ENCODE measurements around the gene RET. TPM values are rescaled to one million over a fixed set of nuclear protein-coding genes. Genes with fewer than 3 reads are reported as not detected.

Gene RET
- total RNA-seq (2014; rRNA removed; shearing (Covaris generic)): not detected in 2 replicates

DNA sequence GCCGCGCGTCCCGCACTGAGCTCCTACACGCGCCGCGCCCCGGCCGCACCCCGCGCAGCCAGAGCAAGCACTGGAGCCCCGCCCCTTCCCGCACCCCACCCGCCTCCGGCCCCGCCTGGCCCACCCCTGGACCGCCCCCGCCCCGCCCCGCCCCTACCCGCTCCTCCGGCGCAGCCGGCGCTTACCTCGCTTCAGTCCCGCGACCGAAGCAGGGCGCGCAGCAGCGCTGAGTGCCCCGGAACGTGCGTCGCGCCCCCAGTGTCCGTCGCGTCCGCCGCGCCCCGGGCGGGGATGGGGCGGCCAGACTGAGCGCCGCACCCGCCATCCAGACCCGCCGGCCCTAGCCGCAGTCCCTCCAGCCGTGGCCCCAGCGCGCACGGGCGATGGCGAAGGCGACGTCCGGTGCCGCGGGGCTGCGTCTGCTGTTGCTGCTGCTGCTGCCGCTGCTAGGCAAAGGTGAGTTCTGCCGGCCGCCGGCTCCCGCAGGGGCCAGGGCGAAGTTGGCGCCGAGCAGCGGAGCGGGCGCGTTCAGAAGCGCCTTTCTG is at the start of gene RET:
Gene RET, plus strand, starts transcription at position 194 of the 545 bp plus-strand sequence. Its CDS starts 190 bp downstream, at position 384.
- no peak within 1 kb of the TSS for H3K27ac ChIP-seq
- peaks cover 35% of the 10 kb centered on the region for H3K27me3 ChIP-seq (replicated peaks)
- no peaks in the 10 kb centered on the region for H3K9me3 ChIP-seq (replicated peaks)
- no peaks in the 10 kb centered on the region for H3K36me3 ChIP-seq
- H3K4me1 ChIP-seq (replicated peaks): no peaks in the 10 kb centered on the region; the same call in 1 of the 2 replicates
- DNase-seq (ENCODE audit: low read depth in 1 of 2, low spot score in 2 of 2): no peak
- H3K4me3 ChIP-seq: no peak within 1 kb of the TSS

DNA sequence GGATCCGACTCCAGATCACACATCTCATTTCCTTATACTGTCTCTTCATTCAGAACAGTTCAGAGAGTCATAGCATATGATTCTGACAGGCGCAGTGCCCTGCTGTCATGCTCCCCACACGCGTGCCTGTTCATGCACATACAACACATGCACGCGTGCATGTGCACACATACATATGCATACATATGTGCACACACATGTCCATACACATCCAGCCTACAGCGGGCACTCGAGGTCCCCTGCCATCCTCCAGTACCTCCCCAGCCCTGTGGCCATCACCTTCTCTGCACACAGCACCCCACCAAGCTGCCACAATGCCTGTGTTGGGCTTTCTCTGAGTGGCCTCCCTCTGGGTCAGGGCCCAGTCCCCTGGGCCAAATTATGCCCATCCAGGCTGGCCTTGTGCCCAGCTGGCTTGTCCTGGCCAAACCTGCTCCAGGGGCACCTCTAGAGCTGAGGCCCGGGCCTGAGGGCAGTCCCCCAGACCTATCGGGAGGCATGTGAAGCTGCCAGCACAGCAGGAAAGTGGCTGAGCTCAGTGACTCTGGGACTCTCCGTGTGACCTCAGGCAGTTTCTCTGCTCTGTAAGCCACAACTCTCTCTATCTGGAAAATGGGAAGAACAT is 49.4 kb upstream of the RET start:
- DNase-seq (ENCODE audit: low read depth in 1 of 2, low spot score in 2 of 2): no peak
- H3K4me3 ChIP-seq: no peak overlapping the region
- H3K36me3 ChIP-seq: no peaks in the 10 kb centered on the region
- H3K27ac ChIP-seq: no peak overlapping the region
- H3K4me1 ChIP-seq (replicated peaks): no peaks in the 10 kb centered on the region
- H3K27me3 ChIP-seq (replicated peaks): 0 out of 2 replicates have a peak, but pooled peaks cover 2% of the 10 kb centered on the region
- no peaks in the 10 kb centered on the region for H3K9me3 ChIP-seq (replicated peaks)

DNA sequence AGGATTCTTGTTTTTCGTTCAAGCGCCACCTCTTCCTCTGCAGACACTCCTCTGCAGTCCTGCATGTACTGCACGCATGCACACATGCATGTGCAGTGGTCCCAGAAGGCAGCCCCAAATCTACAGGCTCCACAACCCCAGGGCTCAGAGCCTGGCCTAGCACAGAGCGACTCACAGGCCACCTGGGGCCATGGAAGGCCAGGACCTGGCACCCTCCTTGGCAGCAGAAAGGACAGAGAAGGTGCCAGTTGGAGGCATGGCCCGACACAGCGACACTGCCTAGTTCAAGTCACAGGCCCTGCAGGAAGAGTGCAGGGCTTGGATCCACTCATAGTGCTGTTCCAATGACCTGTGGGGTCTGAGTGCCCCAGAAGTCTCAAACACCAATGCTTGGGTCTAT is 48.7 kb upstream of the RET start:
- no peaks in the 10 kb centered on the region for H3K9me3 ChIP-seq (replicated peaks)
- no peaks in the 10 kb centered on the region for H3K36me3 ChIP-seq
- no peak for DNase-seq (ENCODE audit: low read depth in 1 of 2, low spot score in 2 of 2)
- 0 out of 2 replicates have a peak, but pooled peaks cover 2% of the 10 kb centered on the region for H3K27me3 ChIP-seq (replicated peaks)
- H3K4me3 ChIP-seq: no peak overlapping the region
- no peak overlapping the region for H3K27ac ChIP-seq
- no peaks in the 10 kb centered on the region for H3K4me1 ChIP-seq (replicated peaks)

DNA sequence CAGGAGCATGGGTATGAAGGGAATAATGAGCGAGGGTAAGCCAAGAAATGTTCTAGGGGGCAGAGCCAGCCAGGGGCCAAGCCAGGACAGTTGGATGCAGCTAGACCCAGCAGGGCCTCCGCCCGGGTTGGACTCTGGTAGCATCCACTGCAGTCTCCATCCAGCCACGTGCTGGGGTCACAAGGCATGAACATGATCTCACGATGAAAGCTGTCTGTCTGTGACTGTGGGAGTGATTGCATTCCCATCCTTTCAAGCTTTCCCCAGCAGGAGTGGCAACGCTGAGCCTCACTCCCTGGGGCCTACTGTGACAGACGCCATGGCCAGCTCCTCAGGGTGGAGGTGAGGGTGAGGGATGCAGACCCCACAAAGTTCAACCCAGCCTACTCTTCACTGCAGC is 47.8 kb upstream of the RET start:
- H3K27me3 ChIP-seq (replicated peaks): 0 out of 2 replicates have a peak, but pooled peaks cover 2% of the 10 kb centered on the region
- H3K36me3 ChIP-seq: no peaks in the 10 kb centered on the region
- H3K4me3 ChIP-seq: no peak overlapping the region
- DNase-seq (ENCODE audit: low read depth in 1 of 2, low spot score in 2 of 2): no peak
- H3K9me3 ChIP-seq (replicated peaks): no peaks in the 10 kb centered on the region
- H3K27ac ChIP-seq: no peak overlapping the region
- H3K4me1 ChIP-seq (replicated peaks): no peaks in the 10 kb centered on the region

DNA sequence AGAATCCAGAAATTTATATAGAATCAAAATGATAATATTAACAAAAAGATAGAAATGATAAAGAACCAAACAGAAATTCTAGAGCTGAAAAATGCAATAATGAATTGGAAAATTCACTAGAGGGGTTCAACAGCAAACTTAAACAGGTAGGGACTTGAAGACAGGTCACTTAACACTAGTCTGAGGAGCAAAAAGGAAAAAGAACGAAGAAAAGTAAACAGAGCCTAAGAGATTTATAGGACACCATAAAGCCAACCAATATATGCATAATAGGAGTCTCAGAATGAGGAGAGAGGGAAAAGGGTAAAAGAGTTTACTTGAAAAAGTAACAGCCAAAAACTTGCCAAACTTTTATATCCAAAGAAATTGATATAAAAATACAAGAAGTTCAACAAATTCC is 44.3 kb upstream of the RET start:
- Histone ChIP-seq H3K27ac (no peak overlapping the region), H3K27me3 (replicated peaks) (0 out of 2 replicates have a peak, but pooled peaks cover 5% of the 10 kb centered on the region), H3K4me3 (no peak overlapping the region), H3K9me3 (replicated peaks) (no peaks in the 10 kb centered on the region), H3K36me3 (no peaks in the 10 kb centered on the region), H3K4me1 (replicated peaks) (no peaks in the 10 kb centered on the region)
- DNase-seq (ENCODE audit: low read depth in 1 of 2, low spot score in 2 of 2): no peak

DNA sequence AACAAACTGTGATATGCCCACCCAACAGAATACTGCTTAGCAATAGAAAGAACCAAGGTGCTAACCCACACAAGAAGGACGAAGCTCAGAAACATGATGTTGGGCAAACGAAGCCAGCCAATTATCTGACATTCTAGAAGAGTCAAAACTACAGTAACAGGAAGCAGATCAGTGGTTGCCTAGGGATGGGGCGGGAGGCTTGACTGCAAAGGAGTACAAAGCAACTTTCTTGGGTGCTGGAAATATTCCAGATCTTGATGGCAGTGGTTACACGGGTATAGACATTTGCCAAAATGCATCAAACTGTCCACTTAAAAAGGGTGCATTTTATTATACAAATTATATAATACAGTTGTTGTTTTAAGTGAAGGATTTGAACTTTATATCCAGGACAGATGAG is 41.1 kb upstream of the RET start:
- no peak overlapping the region for H3K27ac ChIP-seq
- no peak for DNase-seq (ENCODE audit: low read depth in 1 of 2, low spot score in 2 of 2)
- no peaks in the 10 kb centered on the region for H3K4me1 ChIP-seq (replicated peaks)
- H3K9me3 ChIP-seq (replicated peaks): no peaks in the 10 kb centered on the region
- H3K4me3 ChIP-seq: no peak overlapping the region
- H3K27me3 ChIP-seq (replicated peaks): 0 out of 2 replicates have a peak, but pooled peaks cover 3% of the 10 kb centered on the region
- H3K36me3 ChIP-seq: no peaks in the 10 kb centered on the region

DNA sequence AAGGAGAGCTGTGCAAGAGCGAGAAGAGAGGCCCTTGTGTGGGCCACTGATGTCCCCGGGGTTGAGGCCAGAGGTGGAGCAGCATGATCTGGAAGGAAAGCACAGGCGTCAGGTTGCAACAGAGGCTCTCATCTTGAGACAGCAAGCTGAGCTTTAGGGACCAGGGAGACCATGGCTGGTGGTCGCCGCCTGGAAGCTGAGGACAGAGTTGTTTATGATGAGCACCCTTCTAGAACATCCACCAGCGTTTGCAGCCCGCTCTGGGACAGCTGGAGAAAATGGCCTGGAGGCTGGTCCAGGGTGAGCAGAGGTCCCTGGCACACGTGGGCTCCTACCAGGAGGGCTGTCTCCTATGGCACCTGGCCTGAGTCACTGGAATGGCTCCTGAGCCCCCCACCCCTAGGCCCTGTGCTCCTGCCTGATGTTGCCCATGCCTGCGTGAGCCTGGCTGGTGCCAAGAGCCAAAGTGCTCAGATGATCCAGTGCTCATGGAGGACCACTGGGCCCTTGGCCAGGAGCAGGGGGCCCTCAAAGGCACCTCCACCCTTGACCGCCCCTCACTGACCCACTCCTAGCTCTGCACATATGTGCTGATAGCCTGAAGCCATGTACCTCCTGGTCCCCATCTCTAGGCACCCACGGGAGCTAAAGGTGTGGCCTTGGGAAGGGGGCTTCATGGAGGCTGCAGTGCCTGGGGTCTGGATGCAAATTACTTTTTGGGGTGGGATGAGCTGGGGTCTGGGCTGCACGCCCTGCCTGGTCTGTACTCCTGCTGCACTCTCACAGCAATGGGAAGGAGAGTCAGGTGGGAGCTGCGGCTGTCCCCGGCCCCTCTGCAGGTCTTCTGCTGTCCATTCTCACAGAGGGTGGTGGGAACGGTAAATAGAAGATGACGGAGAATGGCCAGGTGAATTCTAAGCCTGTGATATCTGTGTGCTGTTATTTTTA is 40.1 kb upstream of the RET start:
- Histone ChIP-seq H3K27ac (no peak overlapping the region), H3K27me3 (replicated peaks) (0 out of 2 replicates have a peak, but pooled peaks cover 3% of the 10 kb centered on the region), H3K4me1 (replicated peaks) (no peaks in the 10 kb centered on the region), H3K36me3 (no peaks in the 10 kb centered on the region), H3K4me3 (no peak overlapping the region), H3K9me3 (replicated peaks) (no peaks in the 10 kb centered on the region)
- no peak for DNase-seq (ENCODE audit: low read depth in 1 of 2, low spot score in 2 of 2)

DNA sequence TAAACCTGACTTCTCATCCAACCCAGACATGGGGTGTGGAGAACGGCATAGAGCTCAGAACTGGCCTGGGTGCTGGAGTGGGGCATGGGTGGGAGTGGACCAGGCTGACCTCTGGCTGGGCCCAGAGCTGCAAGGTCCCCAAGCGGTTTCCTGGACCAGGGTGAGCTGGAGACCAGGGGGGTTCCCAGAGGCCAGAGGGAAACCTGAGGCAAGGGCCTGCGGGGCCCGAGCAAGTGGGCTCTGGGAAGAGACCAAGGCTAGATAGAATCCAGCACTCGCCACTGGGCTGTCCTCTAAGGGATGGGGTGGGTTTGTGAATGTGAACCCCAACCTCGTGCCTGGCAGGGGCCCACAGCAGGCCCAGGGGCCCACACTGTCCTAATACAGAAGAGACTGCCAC is 39.4 kb upstream of the RET start:
- Histone ChIP-seq H3K4me1 (replicated peaks) (no peaks in the 10 kb centered on the region), H3K36me3 (no peaks in the 10 kb centered on the region), H3K27ac (no peak overlapping the region), H3K9me3 (replicated peaks) (no peaks in the 10 kb centered on the region), H3K27me3 (replicated peaks) (0 out of 2 replicates have a peak, but pooled peaks cover 3% of the 10 kb centered on the region), H3K4me3 (no peak overlapping the region)
- no peak for DNase-seq (ENCODE audit: low read depth in 1 of 2, low spot score in 2 of 2)

DNA sequence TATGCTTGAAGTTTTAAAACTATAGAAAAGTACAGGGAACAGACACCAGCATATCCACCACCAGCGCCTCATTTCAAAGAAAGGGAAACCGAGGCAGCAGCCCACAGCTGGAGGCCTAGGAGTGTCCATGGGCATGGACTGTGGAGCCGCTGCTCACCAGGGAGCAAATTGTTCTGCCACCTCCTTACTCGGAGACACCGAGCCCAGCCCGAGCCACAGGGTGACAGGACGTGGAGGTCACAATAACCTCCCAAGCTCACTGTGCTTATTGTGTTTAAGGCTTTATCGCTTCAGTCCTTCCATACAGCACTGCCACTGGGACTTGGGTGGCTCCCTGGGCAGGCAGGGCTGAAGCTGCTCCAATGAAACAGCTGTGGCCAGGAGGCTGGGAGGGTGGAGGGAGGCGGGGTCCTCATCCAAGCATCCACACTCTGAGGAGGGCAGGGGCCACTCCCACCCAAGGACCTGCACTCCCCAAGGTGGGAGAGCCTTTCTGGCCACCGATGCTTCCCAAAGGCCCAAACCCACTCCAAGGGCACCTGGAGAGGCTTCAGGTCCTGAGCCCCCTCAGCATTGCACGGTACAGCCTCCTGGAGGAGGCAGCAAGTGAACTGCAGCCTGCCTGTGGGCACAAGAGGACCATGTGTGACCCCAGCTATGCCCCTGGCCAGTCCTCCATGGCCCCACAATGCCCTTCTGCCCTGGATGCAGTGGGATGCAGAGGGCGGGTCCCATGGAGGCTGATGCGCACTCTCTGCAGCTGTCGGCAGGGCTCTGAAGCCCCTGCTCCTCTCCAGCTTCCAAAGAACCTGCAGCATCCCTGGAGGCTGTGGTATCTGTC is 38.7 kb upstream of the RET start:
- Histone ChIP-seq H3K4me1 (replicated peaks) (no peaks in the 10 kb centered on the region), H3K36me3 (no peaks in the 10 kb centered on the region), H3K27me3 (replicated peaks) (0 out of 2 replicates have a peak, but pooled peaks cover 3% of the 10 kb centered on the region), H3K4me3 (no peak overlapping the region), H3K27ac (no peak overlapping the region), H3K9me3 (replicated peaks) (no peaks in the 10 kb centered on the region)
- peak in 1 of 2 experiments; percentile 28 for DNase-seq (ENCODE audit: low read depth in 1 of 2, low spot score in 2 of 2)

DNA sequence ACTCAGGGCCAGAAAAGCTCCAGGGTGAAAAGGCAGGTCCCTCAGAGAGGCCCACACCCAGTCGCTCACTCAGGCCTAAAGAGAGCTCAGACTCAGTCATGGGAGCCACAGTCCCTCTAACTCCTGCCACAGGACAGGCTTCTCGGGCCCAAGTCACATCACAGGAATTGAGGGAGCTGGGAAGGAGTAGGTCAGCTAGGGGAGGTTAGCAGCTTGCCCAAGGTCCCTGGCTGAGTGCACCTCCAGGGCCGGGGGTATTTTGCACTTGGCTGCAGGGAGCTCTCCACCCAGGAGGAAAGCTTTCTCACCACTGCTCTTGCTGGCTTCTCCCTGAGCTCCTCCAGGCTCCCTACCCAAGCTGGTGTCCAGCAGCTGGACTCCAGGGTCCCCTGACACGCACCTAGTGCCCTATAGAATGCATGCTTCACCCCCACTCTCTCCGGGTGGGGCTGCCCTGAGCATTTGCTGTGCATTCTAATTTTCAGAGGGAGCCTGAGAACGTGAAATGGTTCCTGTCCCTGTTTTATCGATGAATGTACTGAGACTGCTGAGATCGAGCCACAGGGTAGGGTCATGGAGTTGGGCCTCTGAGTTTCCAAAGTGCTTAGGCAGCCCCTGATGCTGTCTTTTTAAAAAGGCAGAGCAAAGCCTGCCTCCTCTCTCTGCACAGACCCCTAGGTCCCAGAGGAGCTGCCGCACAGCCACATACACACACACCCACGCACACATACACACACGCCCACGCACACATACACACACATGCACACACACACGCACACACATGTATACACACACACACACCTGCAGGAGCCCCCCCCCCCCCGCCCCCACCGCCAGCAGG is 37.9 kb upstream of the RET start:
- DNase-seq (ENCODE audit: low read depth in 1 of 2, low spot score in 2 of 2): peak in 1 of 2 experiments; percentile 21

DNA sequence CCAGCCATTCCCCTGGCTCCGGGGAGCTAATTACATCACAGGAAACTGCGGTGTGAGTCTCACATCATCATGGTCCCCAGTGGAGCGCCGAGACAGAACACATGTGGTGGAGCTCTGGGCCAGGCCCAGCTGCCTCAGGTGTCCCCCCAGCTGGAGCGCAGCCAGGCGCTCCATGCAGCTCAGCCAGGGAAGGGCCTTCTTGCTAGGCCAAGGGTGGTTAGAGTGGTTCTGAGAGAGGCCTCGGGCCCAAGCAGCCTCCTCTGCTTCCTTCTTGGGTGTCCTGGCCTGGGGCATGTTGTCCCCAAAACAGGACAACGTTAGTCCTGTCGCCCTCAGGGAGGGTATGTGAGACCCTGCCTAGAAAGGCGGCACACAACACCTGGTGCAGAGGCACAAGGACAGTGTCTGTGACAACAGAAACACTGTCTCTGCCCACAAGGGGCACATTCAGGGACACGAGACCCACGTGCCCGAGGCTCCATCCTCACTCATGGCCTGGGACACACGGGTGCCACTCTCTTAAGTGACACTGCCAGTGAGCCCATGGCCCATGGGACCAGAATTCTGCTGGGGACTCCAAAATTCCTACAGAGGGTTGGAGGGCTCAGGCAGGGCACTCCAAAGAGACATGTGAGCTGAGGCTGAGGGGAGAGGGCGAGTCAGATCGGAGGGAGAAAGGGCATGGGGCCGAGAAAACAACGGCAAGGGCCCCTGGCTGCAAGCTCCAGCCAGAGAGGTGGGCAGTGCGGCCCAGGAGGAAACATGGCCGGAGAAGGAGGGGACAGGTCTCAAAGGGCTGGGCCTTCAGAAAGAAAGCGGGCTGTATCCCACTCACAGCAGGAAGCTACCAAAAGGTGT is 37.0 kb upstream of the RET start:
- no peak overlapping the region for H3K4me3 ChIP-seq
- H3K4me1 ChIP-seq (replicated peaks): no peaks in the 10 kb centered on the region
- no peak overlapping the region for H3K27ac ChIP-seq
- H3K27me3 ChIP-seq (replicated peaks): 0 out of 2 replicates have a peak, but pooled peaks cover 3% of the 10 kb centered on the region
- no peaks in the 10 kb centered on the region for H3K9me3 ChIP-seq (replicated peaks)
- no peaks in the 10 kb centered on the region for H3K36me3 ChIP-seq
- peak in 1 of 2 experiments; percentile 33 for DNase-seq (ENCODE audit: low read depth in 1 of 2, low spot score in 2 of 2)

More for the DNA sequence above, 37.9 kb upstream of the RET start:
- H3K4me3 ChIP-seq: no peak overlapping the region
- no peaks in the 10 kb centered on the region for H3K4me1 ChIP-seq (replicated peaks)
- H3K36me3 ChIP-seq: no peaks in the 10 kb centered on the region
- H3K9me3 ChIP-seq (replicated peaks): no peaks in the 10 kb centered on the region
- H3K27ac ChIP-seq: no peak overlapping the region
- H3K27me3 ChIP-seq (replicated peaks): 0 out of 2 replicates have a peak, but pooled peaks cover 3% of the 10 kb centered on the region

Data from SJSA1 (cell line).